Fibroblast of lung (primary cell): ENCODE measurements around the gene UBE2J2. TPM values are rescaled to one million over a fixed set of nuclear protein-coding genes. Genes with fewer than 3 reads are reported as not detected.

Experiments
- DNase-seq, 2 donors: peaks; one replicate each; pipeline versions ENCODE4 v3.0.0 to v3.0.0-alpha.2; 2010; ENCODE audit warnings: low read depth in 2 of 2
- H2AFZ ChIP-seq: 2 replicates; pipeline ENCODE4 v1.5.1; 2012; ENCODE audit warnings: low read length, control low read depth, inconsistent platforms
- H3K27ac ChIP-seq: 2 replicates; pipeline ENCODE4 v1.5.1; 2011; ENCODE audit warnings: low read length, control low read depth; ENCODE audit not compliant: insufficient read depth
- H3K27me3 ChIP-seq: 2 replicates; pipeline ENCODE4 v1.5.1; 2011; ENCODE audit warnings: mild to moderate bottlenecking, low read length; ENCODE audit not compliant: control insufficient read depth, insufficient read depth
- H3K36me3 ChIP-seq: 2 replicates; pipeline ENCODE4 v1.5.1; 2011; ENCODE audit warnings: low read length; ENCODE audit not compliant: control insufficient read depth, insufficient read depth
- H3K4me1 ChIP-seq: 2 replicates; pipeline ENCODE4 v1.5.1; 2011; ENCODE audit warnings: low read length; ENCODE audit not compliant: control insufficient read depth, insufficient read depth; ENCODE audit errors: extremely low read depth
- H3K4me2 ChIP-seq: 2 replicates; pipeline ENCODE4 v1.5.1; 2011; ENCODE audit warnings: low read length, control low read depth; ENCODE audit not compliant: insufficient read depth; ENCODE audit errors: extremely low read depth
- H3K4me3 ChIP-seq, 4 experiments: fragments of 200-600 bp in 1 of 4; sonication (generic) in 1 of 4; replicated peaks in 1 of 4; 2 replicates each; pipeline ENCODE4 v1.5.1; 2011 to 2016; ENCODE audit warnings: low read length in 4 of 4, low read depth in 3 of 4, mild to moderate bottlenecking in 3 of 4, control low read depth in 2 of 4, inconsistent platforms in 1 of 4, mixed read lengths in 1 of 4; ENCODE audit not compliant: insufficient read depth in 1 of 4; ENCODE audit errors: control extremely low read depth in 1 of 4
- H3K79me2 ChIP-seq: 2 replicates; pipeline ENCODE4 v1.5.1; 2012; ENCODE audit warnings: mild to moderate bottlenecking, low read length, inconsistent platforms; ENCODE audit not compliant: control insufficient read depth, insufficient read depth
- H3K9ac ChIP-seq: 2 replicates; pipeline ENCODE4 v1.5.1; 2011; ENCODE audit warnings: mild to moderate bottlenecking, low read length, control low read depth; ENCODE audit not compliant: insufficient read depth
- H3K9me3 ChIP-seq: 2 replicates; pipeline ENCODE4 v1.5.1; 2012; ENCODE audit warnings: low read depth, low read length; ENCODE audit not compliant: control insufficient read depth, insufficient read depth
- H4K20me1 ChIP-seq: 2 replicates; pipeline ENCODE4 v1.5.1; 2011; ENCODE audit warnings: low read length; ENCODE audit not compliant: control insufficient read depth, insufficient read depth; ENCODE audit errors: extremely low read depth
- EZH2 ChIP-seq: IDR thresholded peaks from 2 replicates; pipeline ENCODE4 v1.5.1; 2012; ENCODE audit warnings: low read length, control low read depth, mild to moderate bottlenecking; ENCODE audit errors: missing control alignments
- polyA plus RNA-seq, 2 donors: library from polyadenylated mRNA; depleted of rRNA in 1 of 2; stranded (reverse) in 1 of 2; unstranded in 1 of 2; fragments of >200 nt; gene quantifications; 2 replicates each; pipeline ENCODE4 v1.2.1, GENCODE V29; 2011 to 2012; ENCODE audit warnings: missing spikeins in 1 of 2
- total RNA-seq: library from RNA; depleted of rRNA; stranded (reverse); fragments of >200 nt; gene quantifications from 2 replicates; pipeline ENCODE4 v1.2.1, GENCODE V29; 2014
- TF ChIP-seq, protein P1 (sequence below), 2 donors: IDR thresholded peaks in 1 of 2; conservative IDR thresholded peaks in 1 of 2; 1 replicate in 1 of 2; 2 replicates in 1 of 2; pipeline ENCODE4 v1.5.1; 2011 to 2012; ENCODE audit warnings: low read length in 2 of 2, control low read depth in 1 of 2, inconsistent platforms in 1 of 2, low read depth in 1 of 2, mild to moderate bottlenecking in 1 of 2

Gene UBE2J2
- total and polyA plus RNA-seq, 2 donors (not counting 1 experiment from before 2014, with no cell fraction given) = 32.3 to 47.2 TPM

DNA sequence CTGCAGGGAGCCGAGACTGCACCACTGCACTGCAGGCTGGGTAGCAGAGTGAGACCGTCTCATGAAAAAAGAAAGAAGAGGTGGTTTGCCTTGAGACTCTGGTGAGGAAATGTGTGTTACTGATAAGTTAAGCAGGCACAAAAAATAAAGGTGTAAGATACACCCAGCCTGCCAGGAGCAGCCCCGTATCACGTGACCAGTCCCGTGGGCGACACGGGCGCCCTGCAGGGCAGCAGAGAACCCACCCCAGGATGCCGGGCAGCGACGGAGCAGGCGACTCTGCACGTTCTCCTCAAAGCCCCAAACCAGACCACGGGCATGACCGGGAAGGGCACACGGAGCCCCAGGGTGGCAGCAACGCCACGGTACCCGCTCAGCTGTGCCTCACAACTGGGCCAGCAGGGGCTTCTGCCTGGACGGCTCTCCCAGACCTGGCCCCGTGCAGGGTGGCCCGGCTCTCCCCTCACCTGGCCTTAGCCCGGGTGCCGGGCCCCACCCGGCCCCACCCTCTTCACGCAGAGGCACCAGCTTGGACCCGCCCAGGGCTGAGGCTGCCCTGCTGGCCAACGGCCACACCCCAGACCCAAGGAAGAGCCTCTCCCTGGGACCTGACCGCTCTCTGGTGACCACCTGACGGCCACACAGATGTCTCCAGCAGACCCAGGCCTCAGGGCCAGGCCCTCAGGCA is 51.6 kb downstream of the UBE2J2 start:
- Histone ChIP-seq H3K9ac (no peak overlapping the region), H3K27ac (no peak overlapping the region), H3K79me2 (peaks cover 26% of the 10 kb centered on the region), H3K27me3 (no peaks in the 10 kb centered on the region), H3K4me3 (no peak overlapping the region), H3K4me2 (no peak overlapping the region), H4K20me1 (no peaks in the 10 kb centered on the region), H2AFZ (no peak overlapping the region), H3K9me3 (no peaks in the 10 kb centered on the region), H3K4me1 (no peaks in the 10 kb centered on the region), H3K36me3 (peaks cover 41% of the 10 kb centered on the region)
- no peak for DNase-seq
- TF ChIP-seq, protein P1, sequence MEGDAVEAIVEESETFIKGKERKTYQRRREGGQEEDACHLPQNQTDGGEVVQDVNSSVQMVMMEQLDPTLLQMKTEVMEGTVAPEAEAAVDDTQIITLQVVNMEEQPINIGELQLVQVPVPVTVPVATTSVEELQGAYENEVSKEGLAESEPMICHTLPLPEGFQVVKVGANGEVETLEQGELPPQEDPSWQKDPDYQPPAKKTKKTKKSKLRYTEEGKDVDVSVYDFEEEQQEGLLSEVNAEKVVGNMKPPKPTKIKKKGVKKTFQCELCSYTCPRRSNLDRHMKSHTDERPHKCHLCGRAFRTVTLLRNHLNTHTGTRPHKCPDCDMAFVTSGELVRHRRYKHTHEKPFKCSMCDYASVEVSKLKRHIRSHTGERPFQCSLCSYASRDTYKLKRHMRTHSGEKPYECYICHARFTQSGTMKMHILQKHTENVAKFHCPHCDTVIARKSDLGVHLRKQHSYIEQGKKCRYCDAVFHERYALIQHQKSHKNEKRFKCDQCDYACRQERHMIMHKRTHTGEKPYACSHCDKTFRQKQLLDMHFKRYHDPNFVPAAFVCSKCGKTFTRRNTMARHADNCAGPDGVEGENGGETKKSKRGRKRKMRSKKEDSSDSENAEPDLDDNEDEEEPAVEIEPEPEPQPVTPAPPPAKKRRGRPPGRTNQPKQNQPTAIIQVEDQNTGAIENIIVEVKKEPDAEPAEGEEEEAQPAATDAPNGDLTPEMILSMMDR (conservative IDR thresholded peaks at IDR 0.05 in 1 of 2, IDR thresholded peaks at IDR 0.05 in 1 of 2; ENCODE audit: low read depth in 1 of 2, low read length in 2 of 2) = no peak
- no peak for TF ChIP-seq EZH2

DNA sequence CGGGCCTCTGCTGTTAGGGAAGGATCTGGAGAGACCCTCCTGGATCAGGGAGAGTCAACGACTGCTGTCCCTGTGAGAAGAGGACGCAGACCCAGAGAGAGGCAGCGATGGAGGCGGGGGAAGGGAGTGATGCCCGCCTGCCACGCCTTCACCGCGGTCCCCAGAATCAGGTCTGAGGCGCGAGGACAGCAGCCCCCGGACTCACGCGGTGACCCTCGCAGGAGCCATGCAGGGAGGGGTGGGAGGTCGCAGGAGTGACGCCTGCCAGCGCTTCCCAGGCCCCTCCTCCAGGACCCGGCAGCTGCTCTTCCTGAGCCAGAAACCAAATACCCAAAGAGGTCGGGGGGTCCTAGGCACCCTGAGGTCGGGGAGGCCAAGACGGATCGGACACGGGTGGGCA is 53.5 kb downstream of the UBE2J2 start:
- Histone ChIP-seq H3K36me3 (peaks cover 41% of the 10 kb centered on the region), H3K79me2 (peaks cover 8% of the 10 kb centered on the region)
- TF ChIP-seq EZH2 = no peak
- TF ChIP-seq, protein P1 (conservative IDR thresholded peaks at IDR 0.05 in 1 of 2, IDR thresholded peaks at IDR 0.05 in 1 of 2; ENCODE audit: low read depth in 1 of 2, low read length in 2 of 2) = no peak

DNA sequence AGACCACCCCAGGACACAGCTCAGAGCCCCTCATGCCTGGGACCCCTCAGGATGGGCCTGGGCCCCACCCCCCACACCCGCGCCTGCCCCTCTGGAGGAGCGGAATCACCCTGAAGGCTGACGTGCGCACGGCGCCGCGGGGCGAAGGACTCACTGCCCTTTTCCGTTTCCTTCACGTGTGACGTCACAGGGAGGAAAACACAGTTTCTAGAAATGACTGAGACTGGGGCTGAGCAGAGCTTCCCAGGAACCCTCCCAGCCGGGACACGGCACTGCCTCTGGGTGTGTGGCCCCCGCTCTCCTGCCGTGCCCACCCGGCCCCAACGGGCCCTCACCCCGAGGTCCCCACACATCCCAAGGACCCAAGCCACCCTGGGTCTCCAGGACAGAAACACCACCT is 54.3 kb downstream of the UBE2J2 start:
- no peak overlapping the region for H3K27ac ChIP-seq
- TF ChIP-seq EZH2 = no peak
- TF ChIP-seq, protein P1 (conservative IDR thresholded peaks at IDR 0.05 in 1 of 2, IDR thresholded peaks at IDR 0.05 in 1 of 2; ENCODE audit: low read depth in 1 of 2, low read length in 2 of 2) = no peak
- no peak overlapping the region for H3K4me2 ChIP-seq
- DNase-seq = no peak
- H4K20me1 ChIP-seq = no peaks in the 10 kb centered on the region
- no peaks in the 10 kb centered on the region for H3K79me2 ChIP-seq
- no peak overlapping the region for H3K4me3 ChIP-seq
- no peak overlapping the region for H2AFZ ChIP-seq
- H3K36me3 ChIP-seq = peaks cover 39% of the 10 kb centered on the region
- no peaks in the 10 kb centered on the region for H3K9me3 ChIP-seq
- H3K27me3 ChIP-seq = no peaks in the 10 kb centered on the region
- no peak overlapping the region for H3K9ac ChIP-seq
- no peaks in the 10 kb centered on the region for H3K4me1 ChIP-seq

More for the DNA sequence above, 53.5 kb downstream of the UBE2J2 start:
- Histone ChIP-seq H3K4me1 (no peaks in the 10 kb centered on the region), H3K9me3 (no peaks in the 10 kb centered on the region), H4K20me1 (no peaks in the 10 kb centered on the region), H3K27me3 (no peaks in the 10 kb centered on the region), H3K27ac (no peak overlapping the region), H3K4me2 (no peak overlapping the region), H3K4me3 (no peak overlapping the region), H3K9ac (no peak overlapping the region), H2AFZ (no peak overlapping the region)
- no peak for DNase-seq
